HepG2 (cell line): ENCODE data around the gene PGPEP1. TPM values are rescaled to one million over a fixed set of nuclear protein-coding genes. Genes with fewer than 3 reads are reported as not detected.

Source experiments
- ATF2 ChIP-seq: sonication (generic); formaldehyde crosslinking; IDR thresholded peaks from 2 replicates; pipeline ENCODE4 v1.4.0; 2020; ENCODE audit warnings: missing genetic modification reagents
- EZH2 ChIP-seq: conservative IDR thresholded peaks from 2 replicates; pipeline ENCODE4 v1.6.1; 2012; ENCODE audit warnings: mild to moderate bottlenecking, low read depth, low read length, moderate library complexity
- HHEX ChIP-seq: IDR thresholded peaks from 2 replicates; pipeline ENCODE4 v1.6.1; 2016; ENCODE audit warnings: control low read depth
- IKZF4 ChIP-seq: sonication (generic); formaldehyde crosslinking; IDR thresholded peaks from 2 replicates; pipeline ENCODE4 v1.5.1; 2020; ENCODE audit warnings: borderline replicate concordance, mild to moderate bottlenecking, low read depth, missing genetic modification reagents; ENCODE audit errors: not compliant biosample characterization
- KDM2A ChIP-seq: sonication (generic); formaldehyde crosslinking; IDR thresholded peaks from 2 replicates; pipeline ENCODE4 v1.4.0; 2020; ENCODE audit warnings: low read depth, missing genetic modification reagents, borderline replicate concordance
- MAZ ChIP-seq, 2 experiments: sonication (generic) in 1 of 2; formaldehyde crosslinking in 1 of 2; IDR thresholded peaks; 2 replicates each; pipeline versions ENCODE4 v1.5.0 to v1.6.1; 2012 to 2020; ENCODE audit warnings: low read depth in 2 of 2, mild to moderate bottlenecking in 2 of 2, borderline replicate concordance in 1 of 2, improper control_type of control experiment in 1 of 2, low read length in 1 of 2, missing genetic modification reagents in 1 of 2, moderate library complexity in 1 of 2
- MED1 ChIP-seq: sonication (generic); formaldehyde crosslinking; IDR thresholded peaks from 2 replicates; pipeline ENCODE4 v1.4.0; 2020; ENCODE audit warnings: missing genetic modification reagents
- NFKBIZ ChIP-seq: IDR thresholded peaks from 2 replicates; pipeline ENCODE4 v1.6.1; 2018; ENCODE audit warnings: missing genetic modification reagents, missing compliant biosample characterization
- PBX2 ChIP-seq: IDR thresholded peaks from 2 replicates; pipeline ENCODE4 v1.6.1; 2016; ENCODE audit warnings: control low read depth
- POLR2G ChIP-seq: fragments of 200-400 bp; formaldehyde crosslinking; IDR thresholded peaks from 2 replicates; pipeline ENCODE4 v1.6.1; 2018; ENCODE audit warnings: mild to moderate bottlenecking, low read depth, low read length, moderate library complexity
- PPARG ChIP-seq: conservative IDR thresholded peaks from 2 replicates; pipeline ENCODE4 v1.6.1; 2016; ENCODE audit warnings: missing biosample characterization, missing genetic modification reagents
- PRPF4 ChIP-seq: fragments of 200-400 bp; formaldehyde crosslinking; IDR thresholded peaks from 2 replicates; pipeline ENCODE4 v1.6.1; 2016; ENCODE audit warnings: low read length, low read depth; ENCODE audit not compliant: poor library complexity, severe bottlenecking
- RBFOX2 ChIP-seq: fragments of 200-400 bp; formaldehyde crosslinking; IDR thresholded peaks from 2 replicates; pipeline ENCODE4 v1.6.1; 2017; ENCODE audit warnings: low read depth, mild to moderate bottlenecking, low read length
- TFDP1 ChIP-seq: IDR thresholded peaks from 2 replicates; pipeline ENCODE4 v1.6.1; 2016; ENCODE audit warnings: missing compliant biosample characterization, missing genetic modification reagents, borderline replicate concordance
- ZBTB38 ChIP-seq: sonication (generic); formaldehyde crosslinking; IDR thresholded peaks from 2 replicates; pipeline ENCODE4 v1.5.1; 2020; ENCODE audit warnings: mild to moderate bottlenecking, missing genetic modification reagents
- ZBTB43 ChIP-seq: sonication (generic); formaldehyde crosslinking; conservative IDR thresholded peaks from 2 replicates; pipeline ENCODE4 v1.4.0; 2020; ENCODE audit warnings: missing genetic modification reagents
- ZNF225 ChIP-seq: sonication (generic); formaldehyde crosslinking; IDR thresholded peaks from 2 replicates; pipeline ENCODE4 v1.4.0; 2020; ENCODE audit warnings: mild to moderate bottlenecking, missing genetic modification reagents
- ZNF513 ChIP-seq: sonication (generic); formaldehyde crosslinking; conservative IDR thresholded peaks from 2 replicates; pipeline ENCODE4 v1.5.0; 2020; ENCODE audit warnings: missing genetic modification reagents
- ZNF800 ChIP-seq: sonication (generic); formaldehyde crosslinking; IDR thresholded peaks from 2 replicates; pipeline ENCODE4 v1.4.0; 2020; ENCODE audit warnings: missing genetic modification reagents
- ZNF816 ChIP-seq: sonication (generic); formaldehyde crosslinking; IDR thresholded peaks from 2 replicates; pipeline ENCODE4 v1.8.0; 2022; ENCODE audit warnings: missing genetic modification reagents, mild to moderate bottlenecking, borderline replicate concordance
- polyA plus RNA-seq, 8 experiments: library from polyadenylated mRNA; depleted of rRNA in 3 of 8; stranded (reverse) in 7 of 8; unstranded in 1 of 8; fragments of >200 nt; fragmentation: Illumina TruSeq in 4 of 8; extraction: Trizol in 4 of 8; gene quantifications; 2 replicates each; pipeline versions ENCODE4 v1.2.1 to v1.2.3, GENCODE V29; 2011 to 2016; ENCODE audit warnings: low read depth in 4 of 8, missing spikeins in 1 of 8, mixed read lengths in 1 of 8; ENCODE audit not compliant: insufficient read depth in 1 of 8
- total RNA-seq, 5 experiments: library from RNA; depleted of rRNA; stranded (reverse); fragments of >200 nt; fragmentation: Illumina TruSeq; extraction: Trizol; gene quantifications; 2 replicates each; pipeline ENCODE4 v1.2.3, GENCODE V29; 2016; ENCODE audit warnings: low read depth in 1 of 5

PGPEP1 gene
- total and polyA plus RNA-seq, 2 of the 13 experiments (the other 11 are each of a cell fraction or from before 2014, with no cell fraction given): 53.1 to 56.6 TPM

- TF ChIP-seq POLR2G (no peak), HHEX (CRISPR knock-in tag) (no peak), NFKBIZ (CRISPR knock-in tag) (no peak), EZH2 (no peak), TFDP1 (CRISPR knock-in tag) (no peak), ZBTB43 (CRISPR knock-in tag) (no peak), MED1 (CRISPR knock-in tag) (0 out of 2 replicates have a peak, but pooled peaks have one; percentile 17), PPARG (CRISPR knock-in tag) (peak; percentile 10; the same call in 1 of the 2 replicates), PBX2 (CRISPR knock-in tag) (no peak), ZNF225 (CRISPR knock-in tag) (no peak), RBFOX2 (peak; percentile 45), PRPF4 (peak; percentile 67), ZNF513 (CRISPR knock-in tag) (no peak), ZNF800 (no peak), ZNF816 (no peak), ATF2 (CRISPR knock-in tag) (0 out of 2 replicates have a peak, but pooled peaks have one; percentile 7), ZBTB38 (CRISPR knock-in tag) (peak; percentile 78; the same call in 1 of the 2 replicates), IKZF4 (CRISPR knock-in tag) (no peak), MAZ (IDR thresholded peaks at IDR 0.05; ENCODE audit: borderline replicate concordance, low read depth, low read length) (no peak), MAZ (CRISPR knock-in tag; IDR thresholded peaks at IDR 0.05; ENCODE audit: low read depth) (peak; percentile 25; the same call in 1 of the 2 replicates), KDM2A (CRISPR knock-in tag) (no peak)
Observed at GRCh38 chr19:18384775-18385174, 44.4 kb downstream of the PGPEP1 start (continued).
